Left renal pelvis (tissue), 4 donors: Measurements from ENCODE around the gene CARD11. TPM values are rescaled to one million over a fixed set of nuclear protein-coding genes. Genes with fewer than 3 reads are reported as not detected.

Experiments used
- DNase-seq, 4 donors: peaks; one replicate each; pipeline ENCODE4 v3.0.0-alpha.2; 2013; ENCODE audit warnings: low read depth in 4 of 4, low spot score in 3 of 4
- polyA plus RNA-seq, 4 donors: library from polyadenylated mRNA; unstranded; fragments of 120-200 nt; gene quantifications; one replicate each; pipeline ENCODE4 v1.2.1, GENCODE V29; 2013; ENCODE audit not compliant: insufficient read length in 4 of 4

CARD11 gene
- polyA plus RNA-seq, 4 donors: 0.96 to 2.6 (median 1.6) TPM

- no peak for DNase-seq
Observed at GRCh38 chr7:2859952-2860351, 183.7 kb downstream of the CARD11 start.

GRCh38 chr7:2858621-2859020 is 185.0 kb downstream of the CARD11 start:
- DNase-seq: no peak

- DNase-seq: no peak
Observed at GRCh38 chr7:2856388-2857169, 187.1 kb downstream of the CARD11 start.

Other genes starting within 250 kb of the CARD11 start
- gene GNA12, start 199.6 kb downstream of the CARD11 start, polyA plus RNA-seq: 10 to 100 TPM; 38.6 to 55.9 (median 41.4) TPM